Effector CD8-positive, alpha-beta T cell (primary cell): ENCODE data around the gene SGCA.

ENCODE experiments used
- DNase-seq: peaks from one replicate; lab custom pipeline; 2025; lab: John Stamatoyannopoulos, UW

Gene SGCA

DNA sequence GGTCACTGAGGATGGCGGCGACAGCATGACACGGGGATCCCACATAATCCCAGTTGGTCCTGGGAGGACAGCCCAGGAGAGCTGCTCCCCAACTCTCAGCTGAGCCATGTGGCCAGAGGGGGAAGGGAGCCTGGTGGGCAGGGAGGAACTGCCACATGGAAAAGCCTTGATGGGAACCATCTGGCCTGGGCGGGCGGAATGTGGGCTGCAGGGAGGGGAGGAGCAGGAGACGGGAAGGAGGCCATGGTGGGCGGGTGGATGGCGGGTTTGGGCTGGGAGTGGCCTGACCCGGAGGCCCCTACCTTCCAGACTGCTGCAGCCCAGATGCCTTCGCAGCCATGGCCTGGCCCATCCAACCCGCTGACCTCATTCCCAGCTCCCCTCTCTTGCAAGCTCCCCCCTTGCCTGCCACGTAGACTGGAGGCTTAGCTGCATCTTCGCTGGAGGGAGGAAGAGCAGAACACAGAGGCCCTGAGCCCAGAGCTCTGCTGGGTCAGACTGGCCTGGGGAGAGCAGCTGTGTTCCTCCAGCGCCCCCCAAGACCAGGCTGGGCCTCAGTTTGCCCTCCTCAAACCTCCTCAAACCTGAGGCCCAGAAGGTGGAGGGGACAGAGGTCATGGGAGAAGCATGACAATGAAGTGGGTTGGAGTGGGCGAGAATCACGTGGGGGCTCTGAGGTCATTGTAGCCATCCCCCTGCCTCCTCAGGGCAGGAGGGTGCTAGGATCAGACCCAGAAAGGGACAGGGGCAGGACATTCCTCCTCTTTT is 43.9 kb downstream of the SGCA start:
- no peak for DNase-seq

DNA sequence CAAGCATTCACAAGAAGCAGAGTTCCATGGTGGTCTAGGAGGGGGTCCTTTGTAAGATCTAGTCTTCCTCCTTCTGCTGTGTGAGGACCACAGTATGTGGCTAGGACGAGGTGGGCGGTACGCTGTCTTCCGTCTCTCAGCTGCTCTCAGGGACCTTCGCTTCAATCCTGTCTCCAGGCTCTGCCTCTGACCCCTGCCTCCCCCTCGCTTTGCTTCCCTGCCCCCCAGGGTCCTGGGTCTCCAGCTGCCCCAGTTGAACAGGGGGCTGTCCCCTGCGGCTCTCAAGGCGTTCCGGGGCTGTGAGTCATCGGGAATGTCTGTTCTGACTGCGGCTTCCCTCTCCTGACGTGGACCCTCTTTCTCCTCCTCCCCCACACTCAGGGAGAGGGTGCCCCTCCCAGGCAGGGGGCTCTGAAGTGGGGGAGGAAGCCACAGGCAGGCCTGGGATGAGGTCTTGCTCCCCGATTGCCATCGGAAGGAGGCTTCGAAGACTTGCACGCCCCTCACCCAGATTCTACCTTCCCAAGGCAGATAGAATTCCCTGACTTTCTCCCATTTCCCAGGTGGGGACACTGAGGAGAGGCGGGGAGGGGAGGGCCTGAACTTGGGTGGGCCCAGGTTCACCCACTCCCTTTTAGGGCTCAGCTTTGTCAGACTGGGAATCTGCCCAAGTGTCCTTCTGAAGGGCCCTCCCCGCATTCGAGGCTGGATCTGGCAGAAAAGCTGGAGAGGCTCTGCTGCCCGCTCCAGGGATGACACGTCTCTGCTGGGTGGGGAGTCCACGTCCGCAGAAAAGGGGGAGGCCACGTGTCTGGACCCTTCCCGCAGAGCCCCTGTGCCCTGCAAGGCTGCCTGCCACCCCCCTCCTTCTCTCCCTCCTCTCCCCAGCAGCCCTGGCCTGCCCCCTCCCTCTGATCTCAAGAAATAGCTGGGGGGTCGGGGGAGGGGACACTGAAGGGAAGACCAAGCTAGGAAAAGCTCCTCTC is 44.7 kb downstream of the SGCA start:
- DNase-seq, result no peak

DNA sequence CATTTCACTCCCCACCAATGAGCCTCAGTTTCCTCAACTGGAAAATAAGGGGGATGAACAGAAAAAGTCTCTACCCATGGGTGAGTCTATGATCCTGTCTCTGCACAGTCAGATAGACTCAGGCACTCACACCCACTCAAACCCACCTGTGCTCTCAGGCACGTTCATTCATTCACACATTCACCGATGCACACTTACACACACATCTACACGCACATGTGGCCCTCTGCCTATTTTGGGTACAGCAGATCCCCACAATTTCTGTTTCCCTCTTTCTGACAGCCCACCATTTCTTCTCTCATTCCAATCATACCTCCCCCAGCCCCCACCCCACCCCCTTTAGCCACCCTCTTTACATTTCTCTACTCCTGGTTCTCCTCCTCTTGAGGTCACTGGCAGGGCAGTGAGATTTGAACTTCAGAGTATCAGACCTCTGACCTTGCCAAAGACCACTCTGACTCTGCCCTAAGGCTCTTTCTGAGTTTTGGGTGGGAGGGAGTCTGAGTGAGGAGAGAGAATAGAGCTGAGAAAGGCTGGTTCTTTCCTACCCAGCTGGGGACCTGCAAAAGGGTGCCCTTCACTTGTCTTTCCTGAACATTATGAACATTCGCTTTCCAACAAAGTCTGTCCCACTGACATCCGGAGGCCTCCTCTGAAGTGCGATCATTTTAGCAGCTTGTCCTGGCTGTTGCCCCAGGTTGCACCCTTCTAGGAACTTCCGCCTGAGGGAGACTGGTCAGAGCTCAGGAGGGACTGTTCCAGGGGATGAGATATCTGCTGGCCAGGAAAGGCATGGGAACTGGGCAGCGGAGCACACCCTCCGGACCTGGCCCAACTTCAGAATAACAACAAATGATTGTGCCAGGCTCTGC is 45.7 kb downstream of the SGCA start:
- no peak for DNase-seq

DNA sequence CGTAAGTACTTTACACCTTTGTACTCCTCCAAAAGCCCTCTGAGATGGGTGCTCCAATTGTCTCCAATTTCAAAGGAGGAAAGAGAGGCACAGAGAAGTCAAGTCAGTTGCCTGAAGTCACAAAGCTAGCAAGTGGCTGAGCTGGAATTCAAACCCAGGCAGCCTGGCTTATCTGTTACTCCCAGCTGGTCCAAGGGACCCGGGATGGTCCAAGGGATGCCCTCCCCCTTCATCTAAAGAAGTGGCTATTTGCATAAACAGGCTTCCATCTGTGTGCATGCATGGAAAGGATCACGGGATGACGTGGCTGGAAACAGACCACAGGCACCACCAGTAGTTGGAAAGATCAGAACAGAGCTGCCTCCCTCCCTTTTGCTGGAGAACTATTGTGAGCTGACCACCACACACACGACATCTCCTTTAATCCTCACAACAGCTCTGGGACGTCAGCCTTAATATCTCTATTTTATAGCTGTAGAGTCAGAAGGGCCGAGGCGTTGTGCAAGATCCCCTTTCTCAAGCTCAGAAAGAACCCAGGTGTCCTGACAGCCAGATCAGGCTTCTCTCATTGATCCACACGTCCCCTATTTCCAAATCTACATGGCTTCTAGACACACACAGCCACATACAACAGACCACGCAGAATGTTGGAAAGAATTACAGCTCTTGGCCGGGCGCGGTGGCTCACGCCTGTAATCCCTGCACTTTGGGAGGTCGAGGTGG is 46.5 kb downstream of the SGCA start:
- DNase-seq, result no peak

GRCh38 chr17:50213026-50214022 is 47.5 kb downstream of the SGCA start:
- no peak for DNase-seq

DNA sequence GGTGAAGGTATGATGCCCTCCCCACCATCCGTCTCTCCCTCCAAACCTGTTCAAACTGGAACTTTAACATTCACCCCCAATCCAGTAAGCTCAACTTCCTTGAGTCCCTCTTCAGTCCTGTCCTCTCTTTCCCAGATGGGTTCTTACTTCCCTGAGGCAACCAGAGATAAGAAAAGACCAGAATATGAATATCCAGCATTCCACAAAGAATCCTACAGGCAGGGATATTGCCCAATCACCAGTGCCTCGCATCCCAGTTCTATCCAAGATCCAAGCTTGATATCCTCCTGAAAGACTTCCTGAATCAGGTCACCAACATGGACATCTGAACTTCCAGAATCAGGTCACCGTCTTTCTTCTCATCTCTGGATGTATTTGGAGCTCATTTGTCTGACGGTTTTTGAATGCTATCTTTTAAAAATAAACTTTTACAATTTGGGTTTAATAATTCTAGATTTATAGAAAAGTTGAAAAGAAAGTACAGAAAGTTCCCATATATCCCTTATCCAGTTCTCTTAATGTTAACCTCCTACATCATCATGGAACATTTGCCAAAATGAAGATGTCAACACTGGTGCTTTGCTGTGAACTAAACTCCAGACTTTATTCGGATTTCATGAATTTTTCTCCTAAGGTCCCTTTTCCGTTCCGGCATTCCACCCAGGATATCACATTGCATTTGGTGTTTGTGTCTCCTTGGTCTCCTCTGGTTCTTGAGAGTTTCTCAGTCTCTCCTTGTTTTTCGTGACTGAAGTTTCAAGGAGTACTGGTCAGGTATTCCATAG is 49.4 kb downstream of the SGCA start:
- no peak for DNase-seq

GRCh38 chr17:50217591-50217990 is 51.8 kb downstream of the SGCA start:
- DNase-seq, result no peak

- no peak for DNase-seq
Observed at GRCh38 chr17:50218071-50218759, 52.4 kb downstream of the SGCA start.

DNA sequence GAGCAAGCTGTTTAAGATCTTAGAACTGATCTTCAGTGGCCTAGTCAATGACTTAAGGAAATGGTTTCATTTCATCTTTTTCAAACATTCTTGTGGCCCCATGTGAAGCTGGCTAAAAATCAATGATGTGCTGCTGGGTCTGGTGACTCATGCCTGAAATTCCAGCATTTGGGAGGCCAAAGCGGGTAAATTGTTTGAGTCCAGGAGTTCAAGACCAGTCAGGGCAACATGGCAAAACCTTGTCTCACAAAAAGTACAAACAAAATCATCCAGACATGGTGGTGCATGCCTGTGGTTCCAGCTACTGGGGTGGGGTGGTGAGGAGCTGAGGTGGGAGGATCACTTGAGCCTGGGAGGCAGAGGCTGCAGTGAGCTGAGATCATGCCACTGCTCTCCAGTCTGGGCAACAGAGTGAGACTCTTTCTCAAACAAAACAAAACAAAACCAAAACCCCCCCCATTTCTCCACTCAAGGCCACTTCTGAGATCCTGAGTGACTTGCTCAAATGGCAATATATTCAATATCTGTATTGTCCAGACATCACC is 53.0 kb downstream of the SGCA start:
- DNase-seq, result no peak

GRCh38 chr17:50219342-50219741 is 53.5 kb downstream of the SGCA start:
- DNase-seq, result no peak

DNA sequence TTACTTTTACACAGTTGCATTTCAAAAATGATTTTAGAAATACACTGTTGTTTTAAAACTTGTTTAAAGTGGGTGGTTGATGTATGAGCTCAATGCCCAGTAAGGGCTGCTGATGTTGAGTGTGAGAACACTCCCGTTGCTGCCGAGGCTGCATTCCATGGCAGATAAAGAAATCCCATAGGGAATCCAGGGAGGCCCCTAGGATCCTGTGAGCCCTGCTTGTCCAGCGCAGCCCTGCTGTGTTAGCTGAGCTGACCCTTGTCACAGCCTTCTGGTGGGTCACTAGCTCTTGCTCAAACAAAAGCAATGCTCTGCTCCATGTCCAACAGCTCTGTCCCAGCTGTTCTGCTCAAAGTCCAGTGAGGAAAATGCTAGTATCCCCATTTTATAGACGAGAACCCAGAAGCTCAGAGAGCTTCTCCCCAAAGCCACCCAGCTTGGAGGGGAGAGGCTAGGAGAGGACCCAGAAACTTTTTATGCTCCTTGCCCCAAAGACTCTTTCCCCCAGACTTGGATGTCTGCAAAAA is 54.2 kb downstream of the SGCA start:
- no peak for DNase-seq

DNA sequence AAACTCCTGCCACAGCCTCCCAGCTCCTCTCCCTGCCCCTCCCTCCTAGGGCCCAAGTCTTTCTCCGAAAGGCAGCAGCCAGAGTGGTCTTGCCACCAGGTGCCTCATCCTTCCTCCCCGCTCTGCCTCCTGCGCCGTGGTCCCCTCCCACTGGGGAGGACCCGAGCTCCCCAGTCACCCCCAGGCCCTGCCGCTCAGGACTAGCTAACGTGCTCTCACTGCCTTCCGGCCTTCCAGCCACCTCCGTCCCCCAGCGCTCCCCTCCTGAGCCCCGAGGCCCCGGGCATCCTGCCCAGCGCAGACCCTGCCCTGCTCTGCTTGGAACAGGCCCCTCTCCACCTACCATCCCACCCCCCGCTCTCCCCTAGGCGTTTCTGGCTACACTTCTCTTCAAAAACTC is 55.0 kb downstream of the SGCA start:
- no peak for DNase-seq

- no peak for DNase-seq
Observed at GRCh38 chr17:50221266-50221863, 55.6 kb downstream of the SGCA start.

- no peak for DNase-seq
Observed at GRCh38 chr17:50221864-50222545, 56.2 kb downstream of the SGCA start.

- no peak for DNase-seq
Observed at GRCh38 chr17:50222922-50223321, 57.1 kb downstream of the SGCA start.
